Measurements from ENCODE around the gene AMOT. TPM values are rescaled to one million over a fixed set of nuclear protein-coding genes. Genes with fewer than 3 reads are reported as not detected.

Gene AMOT
- total and polyA plus RNA-seq, 10 of the 15 experiments (the other 5 are each of a cell fraction or from before 2014, with no cell fraction given): 0.92 to 14.5 (median 2.9) TPM

DNA sequence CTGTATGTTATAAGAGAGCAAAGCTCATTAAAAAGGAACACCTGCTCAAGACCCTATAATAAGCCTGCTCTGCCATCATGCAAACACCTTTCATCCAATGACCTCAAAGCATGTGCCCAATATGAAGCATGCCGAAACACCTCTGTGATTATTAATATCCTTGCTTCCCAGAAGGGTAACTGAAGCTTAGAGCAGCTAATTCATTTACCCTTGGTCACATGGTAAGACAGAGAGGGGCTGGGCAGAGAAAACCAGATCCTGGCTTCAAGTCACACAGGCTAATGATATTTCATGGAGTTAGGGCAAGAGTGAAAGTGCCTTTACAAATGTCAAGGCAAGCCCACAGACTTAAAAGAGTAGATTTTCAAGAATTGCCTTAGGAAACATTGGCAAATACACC is 5.6 kb downstream of the AMOT start (continued):
- TF ChIP-seq POLR2AphosphoS2 (IDR thresholded peaks at IDR 0.05; ENCODE audit: low read depth, low read length) (no peak), ZBED1 (IDR thresholded peaks at IDR 0.05; ENCODE audit: borderline replicate concordance) (no peak), EED (IDR thresholded peaks at IDR 0.05; ENCODE audit: low read depth) (no peak), NR2C2 (IDR thresholded peaks at IDR 0.05; ENCODE audit: borderline replicate concordance, control insufficient read depth, insufficient read length, low read depth) (no peak)

DNA sequence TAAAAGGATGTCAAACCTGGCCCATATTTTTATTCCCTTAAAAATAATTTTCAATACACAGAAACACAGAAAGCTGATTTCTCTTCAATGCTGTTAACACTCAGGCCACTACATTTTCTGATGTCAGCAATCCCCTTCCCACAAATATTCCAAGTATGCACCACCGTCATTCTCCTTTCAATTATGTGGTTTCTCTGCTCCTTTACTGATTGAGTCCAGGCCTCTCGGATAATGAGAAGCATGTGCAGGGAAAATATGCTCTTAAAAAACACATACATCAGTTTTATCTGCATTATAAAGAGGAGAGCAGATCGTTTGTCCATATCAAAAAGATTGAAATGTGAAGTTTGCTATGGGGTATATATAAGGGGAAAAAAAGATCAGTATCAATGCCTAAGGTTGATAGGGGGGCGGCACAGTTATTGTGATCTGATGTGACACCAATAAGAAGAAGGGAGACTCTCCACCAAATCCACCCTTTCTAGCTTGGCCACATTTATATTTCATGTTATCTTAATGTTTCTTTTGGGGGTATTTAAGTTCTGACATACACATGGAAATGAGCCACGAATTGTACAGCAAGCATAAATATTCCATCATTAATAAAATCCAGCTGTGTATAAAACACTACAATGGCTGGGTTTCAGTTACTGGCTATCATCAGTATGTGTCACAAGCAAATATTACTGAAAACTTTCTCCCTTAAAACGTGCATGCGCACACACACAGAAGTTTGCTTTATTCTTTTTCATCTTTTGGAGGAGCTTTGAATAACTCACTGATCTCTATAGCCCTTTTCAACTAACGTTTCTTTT is 6.4 kb downstream of the AMOT start:
- 45% methylated on average over 8 of the region's 8 CpGs for WGBS (ENCODE audit: insufficient coverage, insufficient replicate concordance, low lambda C conversion rate, missing lambda C conversion rate)
- FAIRE-seq (no peak), DNase-seq (ENCODE audit: low read depth, low spot score) (no peak), ATAC-seq (no peak)
- Histone ChIP-seq H3K9me3 (replicated peaks; ENCODE audit: control insufficient read depth, insufficient read depth, low read length) (no peaks in the 10 kb centered on the region), H4K20me1 (ENCODE audit: control insufficient read depth, insufficient read depth) (no peaks in the 10 kb centered on the region), H2AFZ (ENCODE audit: control insufficient read depth, low read depth, low read length) (no peak overlapping the region), H3K4me3 (no peak overlapping the region), H3K27ac (ENCODE audit: control insufficient read depth, insufficient read depth) (no peak overlapping the region), H3K4me2 (ENCODE audit: control insufficient read depth, insufficient read depth) (no peak overlapping the region), H3K4me1 (ENCODE audit: control insufficient read depth, insufficient read depth, low read length) (0 out of 2 replicates have a peak, but pooled peaks cover 3% of the 10 kb centered on the region), H3K79me2 (ENCODE audit: control insufficient read depth, insufficient read depth, low read length) (no peaks in the 10 kb centered on the region), H3K9ac (ENCODE audit: control insufficient read depth, insufficient read depth, low read length) (no peak overlapping the region), H3K27me3 (replicated peaks in 1 of 2; ENCODE audit: control insufficient read depth in 2 of 2, insufficient read depth in 2 of 2, low read length in 1 of 2) (no peaks in the 10 kb centered on the region), H3K36me3 (ENCODE audit: control insufficient read depth in 2 of 2, insufficient read depth in 2 of 2, low read length in 1 of 2) (no peaks in the 10 kb centered on the region)
- intact Hi-C loops (cut with micrococcal nuclease; ENCODE audit: unreplicated experiment) (loop anchor here (10.0 kb wide), 1 partner anchor 69 kb away; no protein-coding TSS in a partner anchor), in situ Hi-C loops (cut with MboI) (no loop called here)
- ChIA-PET CTCF (no interaction called here), POLR2A (no interaction called here), SMC1A (ENCODE audit: uncharacterized antibody, unreplicated experiment) (interaction anchor here (0.9 to 1.6 kb wide), 3 partner anchors 11 to 18 kb away, joined by 3 to 4 read pairs (median 3); no protein-coding TSS in a partner anchor), RAD21 (ENCODE audit: unreplicated experiment) (no interaction called here)
- no TSS peak for BruUV-seq (replicated peaks)
- no peak for TF ChIP-seq BHLHE40 (IDR thresholded peaks at IDR 0.05; ENCODE audit: borderline replicate concordance in 1 of 2, low read depth in 2 of 2, low read length in 1 of 2)
- no peak for TF ChIP-seq FOXM1 (IDR thresholded peaks at IDR 0.05; ENCODE audit: low read depth, low read length)
- no peak for TF ChIP-seq RUNX3 (IDR thresholded peaks at IDR 0.05; ENCODE audit: low read length)
- TF ChIP-seq ZSCAN29 (IDR thresholded peaks at IDR 0.05): no peak
- no peak for TF ChIP-seq ESRRA (IDR thresholded peaks at IDR 0.05; ENCODE audit: low read length)
- TF ChIP-seq, protein P1, sequence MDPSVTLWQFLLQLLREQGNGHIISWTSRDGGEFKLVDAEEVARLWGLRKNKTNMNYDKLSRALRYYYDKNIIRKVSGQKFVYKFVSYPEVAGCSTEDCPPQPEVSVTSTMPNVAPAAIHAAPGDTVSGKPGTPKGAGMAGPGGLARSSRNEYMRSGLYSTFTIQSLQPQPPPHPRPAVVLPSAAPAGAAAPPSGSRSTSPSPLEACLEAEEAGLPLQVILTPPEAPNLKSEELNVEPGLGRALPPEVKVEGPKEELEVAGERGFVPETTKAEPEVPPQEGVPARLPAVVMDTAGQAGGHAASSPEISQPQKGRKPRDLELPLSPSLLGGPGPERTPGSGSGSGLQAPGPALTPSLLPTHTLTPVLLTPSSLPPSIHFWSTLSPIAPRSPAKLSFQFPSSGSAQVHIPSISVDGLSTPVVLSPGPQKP (IDR thresholded peaks at IDR 0.05; ENCODE audit: low read depth, low read length): no peak
- TF ChIP-seq, protein P2, sequence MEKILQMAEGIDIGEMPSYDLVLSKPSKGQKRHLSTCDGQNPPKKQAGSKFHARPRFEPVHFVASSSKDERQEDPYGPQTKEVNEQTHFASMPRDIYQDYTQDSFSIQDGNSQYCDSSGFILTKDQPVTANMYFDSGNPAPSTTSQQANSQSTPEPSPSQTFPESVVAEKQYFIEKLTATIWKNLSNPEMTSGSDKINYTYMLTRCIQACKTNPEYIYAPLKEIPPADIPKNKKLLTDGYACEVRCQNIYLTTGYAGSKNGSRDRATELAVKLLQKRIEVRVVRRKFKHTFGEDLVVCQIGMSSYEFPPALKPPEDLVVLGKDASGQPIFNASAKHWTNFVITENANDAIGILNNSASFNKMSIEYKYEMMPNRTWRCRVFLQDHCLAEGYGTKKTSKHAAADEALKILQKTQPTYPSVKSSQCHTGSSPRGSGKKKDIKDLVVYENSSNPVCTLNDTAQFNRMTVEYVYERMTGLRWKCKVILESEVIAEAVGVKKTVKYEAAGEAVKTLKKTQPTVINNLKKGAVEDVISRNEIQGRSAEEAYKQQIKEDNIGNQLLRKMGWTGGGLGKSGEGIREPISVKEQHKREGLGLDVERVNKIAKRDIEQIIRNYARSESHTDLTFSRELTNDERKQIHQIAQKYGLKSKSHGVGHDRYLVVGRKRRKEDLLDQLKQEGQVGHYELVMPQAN (conservative IDR thresholded peaks at IDR 0.05): no peak
- TF ChIP-seq HDAC6 (IDR thresholded peaks at IDR 0.05; ENCODE audit: unreplicated experiment): no peak
- no peak for TF ChIP-seq ZZZ3 (IDR thresholded peaks at IDR 0.05; ENCODE audit: control insufficient read depth, insufficient read length, low read depth)
- TF ChIP-seq TCF7 (IDR thresholded peaks at IDR 0.05; ENCODE audit: borderline replicate concordance): no peak
- TF ChIP-seq ZBED1 (IDR thresholded peaks at IDR 0.05; ENCODE audit: borderline replicate concordance): no peak
- TF ChIP-seq, protein P3, sequence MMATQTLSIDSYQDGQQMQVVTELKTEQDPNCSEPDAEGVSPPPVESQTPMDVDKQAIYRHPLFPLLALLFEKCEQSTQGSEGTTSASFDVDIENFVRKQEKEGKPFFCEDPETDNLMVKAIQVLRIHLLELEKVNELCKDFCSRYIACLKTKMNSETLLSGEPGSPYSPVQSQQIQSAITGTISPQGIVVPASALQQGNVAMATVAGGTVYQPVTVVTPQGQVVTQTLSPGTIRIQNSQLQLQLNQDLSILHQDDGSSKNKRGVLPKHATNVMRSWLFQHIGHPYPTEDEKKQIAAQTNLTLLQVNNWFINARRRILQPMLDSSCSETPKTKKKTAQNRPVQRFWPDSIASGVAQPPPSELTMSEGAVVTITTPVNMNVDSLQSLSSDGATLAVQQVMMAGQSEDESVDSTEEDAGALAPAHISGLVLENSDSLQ (IDR thresholded peaks at IDR 0.05): no peak
- TF ChIP-seq MYC (IDR thresholded peaks at IDR 0.05; ENCODE audit: insufficient read depth, insufficient read length, insufficient replicate concordance, low read length, severe bottlenecking): no peak
- TF ChIP-seq NRF1 (conservative IDR thresholded peaks at IDR 0.05; ENCODE audit: low read depth, low read length): no peak
- TF ChIP-seq EGR1 (IDR thresholded peaks at IDR 0.05; ENCODE audit: borderline replicate concordance in 1 of 2, low read depth in 2 of 2, low read length in 2 of 2): no peak
